GM12892 (cell line): ENCODE results near the gene TFAP2A.

Experiments
- POLR2A ChIP-seq: IDR thresholded peaks from 2 replicates; pipeline ENCODE4 v1.6.1; 2011; ENCODE audit warnings: low read depth, low read length, control low read depth
- POLR2AphosphoS5 ChIP-seq: IDR thresholded peaks from 2 replicates; pipeline ENCODE4 v1.6.1; 2011; ENCODE audit warnings: low read depth, low read length, control low read depth

- TF ChIP-seq POLR2A (no peak), POLR2AphosphoS5 (no peak)
These were observed 48.2 kb upstream of the TFAP2A start for GRCh38 chr6:10463040-10463439.
